HG02981 (cell line): ENCODE data around the gene PLPP7.
"Not testable (repeated sequence)": the region's sequence is repeated elsewhere in the genome, so short reads cannot be mapped to it uniquely, and the experiment has no call there.

ENCODE experiments used
- ATAC-seq: cut with Tn5 transposase; IDR thresholded peaks from one replicate; pipeline ENCODE4 v1.9.1; 2021; ENCODE audit warnings: mild to moderate bottlenecking, moderate library complexity; ENCODE audit not compliant: unreplicated experiment

The PLPP7 gene

DNA sequence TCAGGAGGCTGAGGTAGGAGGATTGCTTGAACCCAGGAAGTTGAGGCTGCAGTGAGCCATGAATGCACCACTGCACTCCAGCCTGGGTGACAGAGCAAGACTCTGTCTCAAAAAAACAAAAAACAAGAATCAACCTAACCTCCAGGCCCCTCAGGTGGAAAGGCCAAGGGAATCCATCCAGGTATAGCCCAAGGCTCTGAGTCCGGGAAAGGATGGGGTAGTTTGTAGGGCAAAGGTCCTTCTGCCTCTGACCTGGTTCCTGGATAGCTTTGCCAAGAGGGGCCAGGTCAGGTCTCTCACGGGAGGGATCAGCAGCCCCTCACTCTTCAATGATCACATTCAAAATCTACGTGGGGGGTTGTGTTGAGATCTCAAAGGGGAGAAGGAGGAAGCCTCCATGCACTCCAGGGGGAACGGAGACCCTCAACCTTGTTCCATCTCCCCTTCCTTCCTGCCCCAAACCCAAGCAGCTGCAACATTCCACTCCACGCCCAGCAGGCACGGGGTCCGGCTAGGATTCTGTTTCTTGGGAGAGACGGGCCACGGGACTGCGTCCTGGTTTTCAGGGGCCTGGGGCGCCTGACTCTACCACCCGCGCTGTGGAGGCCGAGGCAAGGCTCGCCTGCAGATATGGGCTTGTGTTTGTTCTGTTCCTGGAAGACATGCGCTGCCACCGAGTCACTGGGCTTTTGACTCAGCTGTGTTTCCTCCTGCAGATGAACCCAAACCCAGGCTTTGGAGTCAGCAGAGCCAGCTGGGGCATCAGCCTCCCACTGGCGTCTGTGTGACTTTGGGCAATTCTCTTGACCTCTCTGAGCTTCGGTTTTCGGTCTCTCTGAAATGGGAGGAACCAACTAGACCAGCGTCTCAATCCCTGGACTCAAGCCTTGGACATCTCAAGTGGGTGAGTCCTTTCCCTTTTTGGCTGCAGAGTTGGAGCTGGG is 35.5 kb downstream of the PLPP7 start:
- no peak for ATAC-seq

DNA sequence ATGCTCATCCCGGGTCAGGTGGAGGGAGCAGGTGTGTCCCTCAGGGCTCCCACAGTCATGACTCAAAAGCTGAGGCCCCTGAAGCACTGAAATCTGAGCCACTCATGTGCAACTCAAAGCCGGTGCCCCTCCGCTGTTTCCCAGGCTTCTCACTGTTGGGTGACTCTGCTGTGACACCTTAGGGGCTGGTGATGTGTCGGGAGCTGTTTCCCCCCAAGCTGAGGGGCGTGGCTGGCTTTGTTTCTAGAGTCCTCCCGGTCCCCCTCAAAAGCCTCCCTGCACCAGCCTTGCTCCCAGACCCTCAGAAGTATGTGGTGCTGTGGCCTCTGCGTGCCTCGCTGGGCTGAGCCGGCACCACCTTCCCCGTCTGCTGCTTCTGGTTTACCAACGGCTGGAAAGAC is 39.7 kb downstream of the PLPP7 start:
- ATAC-seq = no peak

DNA sequence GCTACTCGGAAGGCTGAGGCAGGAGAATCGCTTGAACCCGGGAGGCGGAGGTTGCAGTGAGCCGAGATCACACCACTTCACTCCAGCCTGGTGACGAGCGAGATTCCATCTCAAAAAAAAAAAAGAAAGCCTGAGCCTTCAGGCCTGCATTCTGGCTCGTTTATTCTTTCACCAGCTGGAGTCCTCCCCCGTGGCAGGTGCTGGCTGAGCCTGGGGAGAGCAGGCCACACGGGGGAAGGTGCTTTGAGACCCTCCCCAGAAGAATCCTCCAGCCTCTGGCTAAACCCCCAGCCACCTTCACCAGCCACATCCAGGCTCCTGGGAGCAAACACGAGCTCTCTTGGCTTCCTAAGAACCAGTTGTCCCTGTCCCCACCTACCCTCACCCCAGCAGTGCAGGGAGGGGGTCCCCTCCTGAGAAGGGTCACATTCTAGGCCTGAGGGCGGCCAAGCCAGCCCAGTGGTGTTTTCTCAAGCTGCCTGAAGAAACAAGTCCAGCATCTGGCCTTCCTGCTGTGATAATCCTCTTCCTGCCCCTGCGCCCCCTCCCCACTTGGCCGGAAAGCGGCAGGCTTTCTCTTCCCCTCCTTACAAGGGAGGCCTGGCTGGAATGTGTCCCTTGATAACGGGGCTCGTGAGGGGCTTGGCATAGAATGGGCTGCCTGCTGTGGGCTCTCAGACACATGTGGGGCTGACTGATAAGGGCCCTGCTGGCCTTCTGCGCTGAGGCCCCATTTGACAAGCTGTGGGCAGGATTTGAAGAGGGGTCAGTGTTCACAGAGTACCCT is 41.5 kb downstream of the PLPP7 start:
- no peak for ATAC-seq

DNA sequence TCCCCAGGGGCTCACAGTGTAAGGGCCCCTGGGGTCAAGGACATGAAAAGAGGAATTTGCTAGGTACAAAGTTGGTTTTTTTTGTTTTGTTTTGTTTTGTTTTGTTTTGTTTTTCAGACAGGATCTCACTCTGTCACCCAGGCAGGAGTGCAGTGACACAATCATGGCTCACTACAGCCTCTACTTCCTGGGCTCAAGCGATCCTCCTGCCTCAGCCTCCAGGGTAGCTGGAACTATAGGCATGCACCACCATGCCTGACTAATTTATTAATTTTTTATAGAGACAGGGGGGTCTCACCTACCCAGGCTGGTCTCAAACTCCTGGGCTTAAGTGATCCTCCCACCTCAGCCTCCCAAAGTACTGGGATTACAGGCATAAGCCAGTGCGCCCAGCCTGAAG is 42.5 kb downstream of the PLPP7 start:
- ATAC-seq = not testable (repeated sequence)

DNA sequence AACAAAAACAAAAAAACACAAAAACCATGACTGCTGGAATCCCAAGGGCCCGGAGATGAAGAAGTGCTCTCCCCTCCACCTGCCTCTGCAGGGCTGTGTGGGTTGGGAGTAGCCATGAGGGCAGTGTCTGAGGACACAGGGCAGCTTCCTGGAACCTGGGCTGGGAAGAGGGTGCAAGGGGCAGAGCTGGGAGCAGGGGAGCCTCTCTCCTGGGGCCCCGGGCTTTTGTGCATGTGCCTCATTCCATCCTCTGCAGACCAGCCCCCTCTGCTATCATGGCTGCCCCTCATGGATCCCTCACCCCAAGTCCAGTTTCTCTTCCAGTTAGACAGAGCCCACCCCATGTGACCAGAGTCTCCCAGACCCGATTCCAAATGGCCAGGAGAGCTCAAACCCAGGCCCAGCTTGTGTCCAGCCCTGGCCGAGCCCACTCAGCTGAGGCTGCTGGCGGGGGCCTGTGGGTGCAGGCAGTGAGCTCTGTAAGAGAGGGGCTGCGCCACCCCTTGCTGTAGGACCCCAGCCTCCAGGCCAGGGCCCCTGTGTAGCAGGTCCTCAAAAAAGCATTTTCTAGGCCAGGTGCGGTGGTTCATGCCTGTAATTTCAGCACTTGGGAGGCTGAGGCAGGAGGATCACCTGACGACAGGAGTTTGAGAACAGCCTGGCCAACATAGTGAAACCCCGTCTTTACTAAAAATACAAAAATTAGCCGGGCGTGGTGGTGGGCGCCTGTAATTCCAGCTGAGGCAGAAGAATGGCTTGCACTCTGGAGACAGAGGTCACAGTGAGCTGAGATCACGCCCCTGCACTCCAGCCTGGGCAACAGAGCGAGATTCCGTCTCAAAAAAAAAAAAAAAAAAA is 44.5 kb downstream of the PLPP7 start:
- ATAC-seq = no peak

DNA sequence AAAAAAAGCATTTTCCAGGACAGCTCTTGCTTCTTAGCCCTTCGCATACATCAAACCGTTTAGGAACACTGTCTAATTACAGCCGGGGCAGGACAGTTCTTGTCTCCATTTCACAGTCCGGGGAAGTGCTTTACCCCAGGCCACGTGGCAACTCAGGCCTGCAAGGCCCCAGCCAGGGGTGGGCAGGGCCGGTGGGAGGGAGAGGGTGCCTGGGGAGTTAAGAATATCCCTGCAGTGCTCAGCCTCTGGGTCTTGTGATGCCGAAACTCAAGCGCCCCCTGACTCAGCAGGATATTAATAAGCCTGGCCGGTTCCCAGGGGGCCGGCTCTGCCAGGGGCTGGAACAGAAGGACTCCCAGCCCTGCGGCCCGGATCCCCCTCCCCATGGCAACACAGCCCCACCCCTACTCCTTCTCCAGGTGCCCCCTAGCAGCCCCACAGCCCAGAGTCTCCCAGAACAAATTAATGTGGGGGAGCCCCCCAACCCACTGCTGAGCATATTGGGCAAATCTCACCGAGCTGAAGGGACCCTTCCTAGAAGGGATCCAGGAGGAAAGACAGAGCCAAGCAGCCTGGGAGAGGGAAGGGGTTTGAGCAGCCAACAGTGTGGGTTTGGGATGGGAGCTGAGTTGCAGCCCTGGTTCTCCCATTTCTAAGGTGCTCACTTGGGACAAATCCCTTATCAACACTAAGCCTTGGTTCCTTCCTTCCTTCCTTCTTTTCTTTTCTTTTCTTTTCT is 45.3 kb downstream of the PLPP7 start:
- no peak for ATAC-seq

DNA sequence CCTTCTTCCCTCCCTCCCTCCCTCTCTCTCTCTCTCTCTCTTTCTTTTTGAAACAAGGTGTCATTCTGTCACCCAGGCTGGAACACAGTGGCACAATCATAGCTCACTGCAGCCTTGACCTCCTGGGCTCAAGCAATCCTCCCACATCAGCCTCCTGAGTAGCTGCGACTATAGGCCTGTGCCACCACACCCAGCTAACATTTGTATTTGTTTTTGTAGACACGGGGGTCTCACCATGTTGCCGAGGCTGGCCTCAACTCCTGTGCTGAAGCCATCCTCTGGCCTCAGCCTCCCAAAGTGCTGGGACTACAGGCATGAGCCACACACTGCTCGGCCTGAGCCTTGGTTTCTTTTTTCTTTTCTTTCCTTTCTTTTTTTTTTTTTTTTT is 45.8 kb downstream of the PLPP7 start:
- no peak for ATAC-seq

DNA sequence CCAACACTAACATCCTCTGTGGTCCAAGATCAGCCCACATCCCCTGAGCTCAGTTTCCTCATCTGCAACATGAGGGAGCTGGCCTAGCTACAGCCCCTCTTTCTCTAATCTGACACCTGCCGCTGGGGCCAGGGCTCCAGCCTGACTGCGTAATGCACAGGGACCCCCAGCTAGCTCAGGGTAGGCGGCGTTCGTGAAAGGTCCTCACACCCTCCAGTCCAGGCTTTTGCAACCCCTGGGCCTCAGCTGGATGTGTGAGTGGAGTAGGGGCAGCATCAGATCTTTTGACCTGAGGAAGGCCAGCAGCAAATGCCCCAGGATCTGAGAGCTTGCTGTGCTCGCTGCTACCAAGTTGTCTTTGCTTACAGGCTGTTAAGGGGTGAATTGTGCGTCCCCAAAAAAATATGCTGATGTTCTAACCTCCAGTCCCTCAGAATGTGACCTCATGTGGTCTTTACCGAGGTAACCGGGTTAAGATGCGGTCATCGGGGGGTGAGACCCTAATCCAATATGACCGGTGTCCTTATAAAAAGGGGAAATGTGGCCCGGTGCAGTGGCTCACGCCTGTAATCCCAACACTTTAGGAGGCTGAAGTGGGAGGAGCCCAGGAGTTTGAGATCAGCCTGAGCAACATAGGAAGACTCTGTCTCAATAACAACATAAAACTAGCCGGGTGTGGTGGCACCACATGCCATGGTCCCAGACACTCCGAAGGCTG is 47.8 kb downstream of the PLPP7 start:
- ATAC-seq = no peak

DNA sequence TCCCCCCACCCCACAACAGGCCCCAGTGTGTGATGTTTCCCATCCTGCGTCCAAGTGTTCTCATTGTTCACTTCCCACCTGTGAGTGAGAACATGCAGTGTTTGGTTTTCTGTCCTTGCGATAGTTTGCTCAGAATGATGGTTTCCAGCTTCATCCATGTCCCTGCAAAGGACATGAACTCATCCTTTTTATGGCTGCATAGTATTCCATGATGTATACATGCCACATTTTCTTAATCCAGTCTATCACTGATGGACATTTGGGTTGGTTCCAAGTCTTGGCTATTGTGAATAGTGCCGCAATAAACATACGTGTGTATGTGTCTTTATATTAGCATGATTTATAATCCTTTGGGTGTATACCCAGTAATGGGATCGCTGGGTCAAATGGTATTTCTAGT is 49.7 kb downstream of the PLPP7 start:
- not testable (repeated sequence) for ATAC-seq

DNA sequence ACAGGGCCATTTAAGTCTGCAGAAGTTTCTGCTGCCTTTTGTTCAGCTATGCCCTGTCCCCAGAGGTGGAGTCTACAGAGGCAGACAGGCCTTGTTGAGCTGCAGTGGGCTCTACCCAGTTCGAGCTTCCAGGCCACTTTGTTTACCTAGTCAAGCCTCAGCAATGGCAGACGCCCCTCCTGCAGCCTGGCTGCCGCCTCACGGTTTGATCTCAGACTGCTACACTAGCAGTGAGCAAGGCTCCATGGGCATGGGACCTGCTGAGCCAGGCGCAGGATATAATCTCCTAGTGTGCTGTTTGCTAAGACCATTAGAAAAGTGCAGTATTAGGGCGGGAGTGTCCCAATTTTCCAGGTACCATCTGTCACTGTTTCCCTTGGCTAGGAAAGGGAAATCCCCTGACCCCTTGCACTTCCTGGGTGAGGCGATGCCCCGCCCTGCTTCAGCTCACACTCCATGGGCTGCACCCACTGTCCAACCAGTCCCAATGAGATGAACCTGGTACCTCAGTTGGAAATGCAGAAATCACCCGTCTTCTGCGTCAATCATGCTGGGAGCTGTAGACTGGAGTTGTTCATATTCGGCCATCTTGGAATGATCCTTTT is 55.5 kb downstream of the PLPP7 start:
- not testable (repeated sequence) for ATAC-seq

DNA sequence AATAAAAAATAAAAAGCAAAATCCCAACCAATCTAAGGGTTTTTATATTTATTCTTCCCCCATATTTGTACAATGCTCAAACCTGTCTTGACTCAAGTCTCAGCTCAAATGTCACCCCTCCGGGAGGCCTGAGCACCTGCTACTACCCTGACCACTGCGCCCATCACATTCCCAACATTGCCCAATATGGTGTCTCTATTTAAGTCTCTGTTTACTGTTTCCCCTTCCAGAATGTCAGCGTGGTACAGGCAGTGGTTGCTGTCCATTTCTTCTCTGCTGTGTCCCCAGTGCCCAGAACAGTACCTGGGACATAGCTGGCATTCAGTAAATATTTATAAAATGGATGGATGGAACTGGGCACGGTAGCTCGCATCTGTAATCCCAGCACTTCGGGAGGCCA is 57.0 kb downstream of the PLPP7 start:
- no peak for ATAC-seq

DNA sequence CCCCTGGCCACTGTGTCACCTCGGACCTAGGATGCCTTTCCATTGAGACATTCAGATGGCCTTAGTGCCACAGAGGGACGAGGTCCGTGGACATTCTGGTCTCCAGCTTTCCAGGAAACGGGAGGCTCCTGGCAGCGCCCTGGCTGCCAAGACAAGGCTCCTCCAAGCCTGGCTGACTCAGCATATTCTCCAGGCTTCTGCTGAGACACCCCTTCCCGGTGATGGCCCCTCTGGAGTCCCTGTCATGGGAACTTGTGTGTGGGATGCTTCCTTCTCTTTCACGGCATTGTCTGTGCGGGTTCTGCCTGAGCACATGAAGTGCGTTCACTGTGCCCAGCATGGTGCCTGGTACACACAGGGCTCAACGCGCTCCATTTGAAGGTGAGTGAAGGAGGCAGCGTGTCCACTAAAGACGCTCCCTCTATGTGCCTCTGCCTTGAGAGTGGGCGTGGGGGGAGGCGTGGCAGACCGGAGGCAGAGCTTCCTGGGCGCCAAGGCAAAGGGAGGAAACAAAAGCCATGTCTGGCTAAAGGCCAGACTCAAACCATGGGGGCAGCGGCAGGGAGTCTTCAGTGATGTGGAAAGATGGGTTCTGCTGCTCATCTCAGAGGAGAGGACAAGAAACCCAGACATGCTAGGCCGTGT is 58.0 kb downstream of the PLPP7 start:
- no peak for ATAC-seq

DNA sequence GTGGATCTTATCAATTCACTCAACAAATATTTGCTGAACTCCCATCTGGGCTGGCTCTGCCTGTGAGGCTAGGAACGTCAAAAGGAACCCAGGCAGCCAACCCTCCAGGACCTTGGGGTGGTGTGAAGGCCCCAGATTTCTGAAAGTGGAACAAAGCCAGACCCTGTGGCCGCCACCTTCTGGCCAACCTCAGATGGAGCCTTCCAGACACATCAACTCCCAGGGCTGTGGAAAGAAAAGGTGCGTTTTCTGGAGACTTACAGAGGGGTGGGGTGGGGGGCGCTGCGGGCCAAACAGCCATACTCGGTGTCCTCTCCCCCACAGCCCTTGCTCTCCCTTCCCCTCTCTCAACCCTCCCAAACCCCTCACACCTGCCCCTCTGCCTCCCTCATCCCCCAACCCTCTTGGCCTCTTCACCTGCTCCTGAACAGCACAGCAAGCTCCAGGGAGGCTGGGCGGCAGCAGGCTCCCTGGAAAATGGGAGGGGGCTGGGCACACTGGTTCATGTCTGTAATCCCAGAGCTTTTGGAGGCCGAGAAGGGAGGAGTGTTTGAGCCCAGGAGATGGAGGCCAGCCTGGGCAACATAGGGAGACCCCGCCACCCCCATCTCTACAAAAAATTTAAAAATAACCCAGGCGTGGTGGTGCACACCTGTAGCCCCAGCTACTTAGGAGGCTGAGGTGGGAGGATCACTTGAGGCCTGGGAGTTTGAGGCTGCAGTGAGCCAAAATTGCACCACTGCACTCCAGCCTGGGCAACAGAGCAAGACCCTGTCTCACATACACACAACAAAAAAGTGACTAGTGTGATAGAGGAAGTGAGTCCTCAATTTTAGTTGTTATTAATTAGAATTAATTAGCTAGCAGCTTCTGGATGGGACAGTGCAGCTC is 59.4 kb downstream of the PLPP7 start:
- ATAC-seq = no peak

DNA sequence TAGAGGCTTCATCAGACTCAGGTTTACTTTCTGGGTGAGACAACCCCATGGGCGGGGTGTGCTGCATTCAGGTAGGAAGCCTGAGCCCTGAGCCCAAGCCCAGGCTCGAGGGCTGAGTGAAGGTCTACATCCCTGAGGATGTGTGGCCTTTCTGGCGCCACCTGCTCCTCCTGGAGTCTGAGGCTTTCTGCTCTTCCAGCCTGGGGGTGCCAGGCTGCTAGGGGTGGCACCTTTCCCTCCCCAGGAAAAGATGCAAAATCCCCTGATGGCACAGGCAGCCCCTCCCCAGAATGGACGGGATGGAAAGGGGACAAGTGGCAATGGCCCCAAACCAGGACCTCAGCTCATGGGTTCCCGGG is 60.0 kb downstream of the PLPP7 start:
- no peak for ATAC-seq

DNA sequence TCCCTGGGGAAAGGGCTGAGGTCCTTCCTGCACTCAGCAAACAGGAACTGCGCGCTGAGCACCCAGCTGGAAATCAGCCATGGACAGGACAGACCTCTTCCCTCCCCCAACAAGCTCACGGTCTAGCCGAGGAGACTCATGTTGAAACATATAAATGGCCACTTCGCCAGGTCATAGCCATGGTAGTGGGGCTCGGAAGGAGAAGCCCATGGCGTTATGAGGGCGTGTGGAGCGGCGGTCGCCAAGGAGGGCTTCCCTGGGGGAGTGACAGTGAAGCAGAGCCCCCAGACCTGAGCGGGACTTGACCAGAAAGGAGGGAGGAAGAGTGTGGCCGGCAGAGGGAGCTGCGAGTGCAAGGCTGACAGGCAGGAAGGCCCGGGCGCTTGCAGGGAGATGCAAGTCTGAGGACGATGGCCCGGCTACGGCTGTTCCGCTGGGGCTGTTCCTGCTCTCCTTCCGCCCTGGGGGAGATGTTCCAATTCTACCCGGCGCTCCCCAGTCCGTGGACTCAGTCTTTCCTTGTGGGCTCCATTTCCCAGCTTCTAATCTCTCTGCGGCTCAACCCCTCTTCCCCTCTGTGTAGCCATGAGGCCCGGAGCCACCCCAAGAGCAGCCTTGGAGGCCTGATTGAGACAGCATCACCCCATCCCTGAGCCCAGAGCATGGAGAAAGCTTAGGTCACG is 60.5 kb downstream of the PLPP7 start:
- ATAC-seq = peak; percentile 54

DNA sequence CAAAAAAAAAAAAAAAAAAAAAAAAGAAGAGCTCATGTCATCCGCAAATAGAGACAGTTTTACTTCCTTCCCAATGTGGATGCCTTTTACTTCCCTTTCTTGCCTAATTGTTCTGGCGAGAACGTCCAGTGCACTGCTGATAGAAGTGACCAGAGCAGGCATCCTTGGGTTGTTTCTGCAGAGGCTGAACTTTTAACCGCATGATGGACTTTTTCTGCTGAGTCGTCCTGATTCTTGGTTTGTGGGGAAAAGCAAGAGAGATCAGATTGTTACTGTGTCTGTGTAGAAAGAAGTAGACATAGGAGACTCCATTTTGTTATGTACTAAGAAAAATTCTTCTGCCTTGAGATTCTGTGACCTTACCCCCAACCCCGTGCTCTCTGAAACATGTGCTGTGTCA is 67.0 kb downstream of the PLPP7 start:
- not testable (repeated sequence) for ATAC-seq

DNA sequence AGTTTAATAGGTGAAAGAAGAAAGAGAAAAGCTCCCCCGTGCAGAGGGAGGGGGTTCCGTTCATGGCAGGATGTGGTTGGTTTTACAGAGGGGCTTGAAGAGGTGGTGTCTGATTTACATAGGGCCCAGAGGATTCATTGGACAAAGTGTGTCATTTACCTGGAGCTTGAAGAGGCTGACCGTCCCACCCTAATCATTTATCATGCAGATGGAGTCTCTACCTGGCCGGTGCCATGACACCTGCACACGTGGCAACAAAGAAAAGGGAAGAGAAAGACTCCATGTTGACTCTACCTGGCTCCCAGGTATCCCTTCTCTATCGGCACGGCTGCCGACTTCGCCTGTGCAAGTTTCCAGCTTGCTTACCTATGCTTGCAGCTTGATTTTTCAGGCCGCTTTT is 69.0 kb downstream of the PLPP7 start:
- no peak for ATAC-seq
